Psoas muscle (tissue), 8 donors: Measurements from ENCODE around the gene GPR35. TPM values are rescaled to one million over a fixed set of nuclear protein-coding genes. Genes with fewer than 3 reads are reported as not detected.

Experiments
- ATAC-seq, 4 donors: fragments of 200-7000 bp; cut with Tn5 transposase; one replicate each; pipeline ENCODE4 v1.9.1; 2020; ENCODE audit warnings: moderate library complexity in 3 of 4, mild to moderate bottlenecking in 2 of 4
- DNase-seq, 2 donors: peaks; one replicate each; pipeline ENCODE4 v3.0.0-alpha.2; 2020
- H3K27ac ChIP-seq: fragments of 200-600 bp; one replicate; pipeline ENCODE4 v1.8.0; 2022
- H3K27me3 ChIP-seq, 3 donors: fragments of 200-600 bp in 1 of 3; one replicate each; pipeline versions ENCODE4 v1.6.1 to v1.8.0; 2013 to 2022; ENCODE audit warnings: low read length in 2 of 3, mild to moderate bottlenecking in 2 of 3, moderate library complexity in 1 of 3; ENCODE audit not compliant: insufficient read depth in 3 of 3
- H3K36me3 ChIP-seq, 2 donors: fragments of 200-600 bp in 1 of 2; one replicate each; pipeline versions ENCODE4 v1.6.1 to v1.8.0; 2013 to 2022; ENCODE audit warnings: low read depth in 1 of 2, mild to moderate bottlenecking in 1 of 2, moderate library complexity in 1 of 2; ENCODE audit not compliant: insufficient read depth in 1 of 2
- H3K4me1 ChIP-seq: fragments of 200-600 bp; one replicate; pipeline ENCODE4 v1.8.0; 2022
- H3K4me3 ChIP-seq: fragments of 200-600 bp; one replicate; pipeline ENCODE4 v1.8.0; 2022; ENCODE audit warnings: mild to moderate bottlenecking
- H3K9me3 ChIP-seq: fragments of 200-600 bp; one replicate; pipeline ENCODE4 v1.8.0; 2022
- CTCF ChIP-seq: fragments of 200-600 bp; IDR thresholded peaks from one replicate; pipeline ENCODE4 v1.8.0; 2022; ENCODE audit warnings: antibody characterized with exemption
- WGBS, 3 donors: extraction: QIAGEN DNeasy Blood & Tissue Kit; methylation state at CpG; one replicate each; pipeline versions ENCODE4 v1.1.6 to v1.1.7; 2013; 5-methylcytosine and 5-hydroxymethylcytosine counted together
- intact Hi-C, 2 donors: fragments of 100-400 bp; cut with DNase I; formaldehyde crosslinking; loops; one replicate each; pipeline versions ENCODE4 v1.11.0 to v1.14.2; 2022
- polyA plus RNA-seq, 3 donors: library from polyadenylated mRNA; stranded (reverse); fragments of 200-250 nt; gene quantifications; one replicate each; pipeline ENCODE4 v1.2.3, GENCODE V29; 2013
- total RNA-seq, 4 donors: library from RNA; stranded (reverse); fragmentation: NEBNext Ultra II Directional in 2 of 4; extraction: Animal tissue kit (Norgen Biotek cat#: 25700) in 2 of 4; gene quantifications; one replicate each; pipeline versions ENCODE4 v1.2.1 to v1.2.4, GENCODE V29; 2021 to 2023
- donor health status: healthy with polysubstance abuse.
- donor health status: DM: no; HTN: no; CAD: no; lungs with moderate emphysema.
- donor health status: Bipolar disorder and iron deficiency.
- donor health status: healthy.
- donor health status: DM: yes; HTN: yes; CAD: no.
- donor health status: DM: no; HTN: no; CAD: no.
- donor health status: DM: no; HTN: no; CAD: no.
- donor health status: DM: yes; HTN: yes; CAD: no.

The GPR35 gene
- total and polyA plus RNA-seq, 7 donors: 0.30 to 0.92 (median 0.58) TPM

DNA sequence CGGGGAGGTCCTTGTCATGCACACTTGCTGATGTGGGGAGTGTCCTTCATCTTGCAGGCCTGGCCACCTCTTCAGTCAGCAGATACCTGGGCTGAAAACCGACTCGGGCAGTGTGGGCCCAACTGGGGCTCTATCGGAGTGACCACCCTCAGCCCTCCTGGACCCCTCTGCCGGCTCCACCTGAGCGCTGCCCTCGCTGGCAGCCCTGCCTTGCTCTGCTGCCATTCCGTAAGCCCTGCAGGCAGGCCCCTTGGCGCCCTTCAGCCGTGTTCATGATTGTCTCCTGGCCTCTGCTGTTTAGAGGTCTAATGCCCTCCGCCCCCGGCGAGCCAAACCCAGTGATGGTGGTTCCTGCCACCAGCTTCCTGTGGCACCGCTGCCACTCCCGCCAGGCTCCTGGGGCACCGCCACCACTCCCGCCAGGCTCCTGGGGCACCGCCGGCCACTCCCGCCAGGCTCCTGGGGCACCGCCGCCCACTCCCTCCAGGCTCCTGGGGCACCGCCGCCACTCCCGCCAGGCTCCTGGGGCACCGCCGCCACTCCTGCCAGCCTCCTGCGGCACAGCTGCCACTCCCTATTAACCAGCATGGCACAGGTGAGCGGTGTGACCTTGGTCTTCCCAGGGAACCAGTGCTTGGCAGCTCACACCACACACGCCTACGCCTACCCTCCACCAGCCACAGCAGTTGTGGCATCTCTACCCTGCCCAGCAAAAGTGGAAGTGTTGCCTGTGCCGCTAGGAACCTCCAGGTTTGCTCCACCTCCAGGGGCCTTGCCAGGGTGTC lies 22.8 kb upstream of the GPR35 start:
- no peak for TF ChIP-seq CTCF
- Histone ChIP-seq H3K27me3 (no peaks in the 10 kb centered on the region), H3K4me3 (no peak overlapping the region), H3K4me1 (no peaks in the 10 kb centered on the region), H3K27ac (no peak overlapping the region), H3K9me3 (no peaks in the 10 kb centered on the region), H3K36me3 (peaks cover 0 to 26% of the 10 kb centered on the region in 2 donors)
- ATAC-seq: no peak
- DNase-seq: peak; percentile 7 to 56
- WGBS, 3 donors: 88 to 93% (median 90%) methylated on average over 24 to 32 of the region's 32 CpGs
- intact Hi-C loops: no loop called here

DNA sequence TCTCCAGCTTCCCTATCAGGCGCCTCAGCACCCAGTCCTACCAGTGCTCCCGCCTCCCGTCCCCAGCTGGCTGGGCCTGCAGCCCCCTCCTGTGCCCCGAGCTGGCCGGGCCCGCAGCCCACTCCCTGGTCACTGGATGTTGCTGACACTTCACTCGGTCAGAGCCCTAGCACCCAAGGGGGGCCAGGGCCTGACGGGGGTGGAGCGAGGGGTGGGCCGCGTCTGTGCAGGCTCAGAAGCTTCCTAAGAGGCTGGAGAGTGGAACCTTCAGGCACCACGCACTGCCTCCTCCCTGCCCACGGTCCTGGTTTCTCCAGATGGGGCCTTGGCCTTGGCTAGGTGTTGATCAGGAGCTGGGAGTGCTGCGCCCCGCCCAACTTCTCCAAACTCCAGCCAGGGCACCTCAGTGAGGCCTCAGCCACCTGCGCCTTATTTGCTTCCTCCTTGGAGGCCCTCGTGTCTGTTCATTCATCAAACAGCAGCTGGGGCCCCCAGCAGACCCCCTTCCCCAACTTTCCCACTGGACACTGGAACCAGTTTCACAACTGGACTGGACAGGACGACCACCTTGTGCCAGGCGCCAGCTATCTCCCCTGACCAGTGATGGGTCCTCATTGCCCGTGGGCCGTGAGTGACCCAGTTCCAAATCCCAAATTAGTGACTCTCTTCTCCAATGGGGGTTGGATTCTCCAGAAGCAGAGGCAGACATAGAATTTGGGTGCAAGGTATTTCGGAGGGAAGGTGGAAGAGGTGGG lies 22.0 kb upstream of the GPR35 start:
- Histone ChIP-seq H3K4me3 (no peak overlapping the region), H3K27ac (no peak overlapping the region), H3K9me3 (no peaks in the 10 kb centered on the region), H3K27me3 (no peaks in the 10 kb centered on the region), H3K4me1 (no peaks in the 10 kb centered on the region), H3K36me3 (peaks cover 0 to 18% of the 10 kb centered on the region in 2 donors)
- DNase-seq (peak; percentile 12 to 49), ATAC-seq (no peak)
- intact Hi-C loops: no loop called here
- no peak for TF ChIP-seq CTCF
- 88 to 93% (median 89%) methylated on average over 22 of the region's 22 CpGs for WGBS, 3 donors

- no peak for TF ChIP-seq CTCF
- Histone ChIP-seq H3K4me1 (no peaks in the 10 kb centered on the region), H3K4me3 (no peak overlapping the region), H3K27me3 (no peaks in the 10 kb centered on the region), H3K27ac (no peak overlapping the region), H3K36me3 (peaks cover 0 to 12% of the 10 kb centered on the region in 2 donors), H3K9me3 (no peaks in the 10 kb centered on the region)
- intact Hi-C loops: no loop called here
- 88 to 90% (median 89%) methylated on average over 10 of the region's 10 CpGs for WGBS, 3 donors
- ATAC-seq (peak in 1 of 4 donors; percentile 11), DNase-seq (peak; percentile 8 to 43)
These were observed 21.4 kb upstream of the GPR35 start for GRCh38 chr2:240603846-240604245.

DNA sequence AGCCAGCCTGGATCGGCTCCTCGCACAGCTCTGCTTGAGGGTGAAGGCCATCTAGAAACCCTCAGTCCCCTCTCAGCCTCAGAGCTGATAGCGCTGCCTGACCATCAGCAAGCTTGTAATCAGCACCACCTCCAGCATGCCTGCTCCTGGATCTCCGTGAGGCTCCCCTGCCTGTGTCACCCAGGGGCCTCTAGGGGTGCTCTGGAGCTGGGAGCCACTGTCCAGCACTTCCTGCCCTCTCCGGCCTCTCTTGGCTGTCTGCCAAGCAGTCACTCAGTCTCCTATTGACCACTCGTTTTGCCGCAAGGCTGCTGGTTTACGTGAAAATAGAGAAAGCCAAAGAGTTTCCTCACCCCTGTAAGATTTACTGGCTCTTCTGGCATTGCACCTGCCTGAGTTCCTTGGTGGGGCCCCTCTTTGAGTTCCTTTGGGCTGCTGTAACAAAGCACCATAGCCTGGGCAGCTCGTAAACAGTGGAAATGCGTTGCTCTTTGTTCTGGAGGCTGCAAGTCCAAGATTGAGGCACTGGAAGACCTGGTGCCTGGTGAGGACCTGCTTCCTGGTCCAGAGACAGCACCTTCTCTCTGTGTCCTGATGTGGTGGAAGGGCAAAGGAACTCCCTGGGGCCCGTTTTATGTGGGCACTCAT lies 20.9 kb upstream of the GPR35 start:
- H3K27me3 ChIP-seq: no peaks in the 10 kb centered on the region
- DNase-seq (peak; percentile 78 to 92), ATAC-seq (peak; percentile 79 to 92 (median 82))
- H3K27ac ChIP-seq: no peak overlapping the region
- TF ChIP-seq CTCF: peak; percentile 65
- no peaks in the 10 kb centered on the region for H3K9me3 ChIP-seq
- peaks cover 0 to 7% of the 10 kb centered on the region in 2 donors for H3K36me3 ChIP-seq
- WGBS, 3 donors: 33 to 37% (median 34%) methylated on average over 10 to 11 of the region's 11 CpGs
- intact Hi-C loops: no loop called here
- H3K4me3 ChIP-seq: no peak overlapping the region
- H3K4me1 ChIP-seq: no peaks in the 10 kb centered on the region
